ENCODE data around the gene SAA1.

SAA1 gene

DNA sequence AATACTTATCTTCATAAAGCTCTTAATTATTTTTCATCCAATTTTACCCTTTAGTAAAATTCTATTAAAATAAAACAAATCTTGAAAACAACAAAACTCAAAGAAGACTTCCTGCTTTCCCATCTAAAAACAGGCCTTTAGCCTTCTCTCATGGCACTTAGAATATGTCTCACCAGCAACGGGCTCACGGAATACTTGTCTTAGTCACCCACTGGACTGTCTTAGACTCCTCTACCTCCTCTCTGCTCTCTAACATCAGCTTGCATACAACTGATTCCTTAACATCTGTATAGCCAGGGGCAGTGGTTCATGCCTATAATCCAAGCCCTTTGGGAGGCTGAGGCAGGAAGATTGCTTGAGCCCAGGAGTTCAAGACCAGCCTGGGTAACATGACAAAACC lies 42.2 kb downstream of the SAA1 start:
- DNase-seq (ENCODE audit: low read depth in 1 of 2, low spot score in 1 of 2): no peak

DNA sequence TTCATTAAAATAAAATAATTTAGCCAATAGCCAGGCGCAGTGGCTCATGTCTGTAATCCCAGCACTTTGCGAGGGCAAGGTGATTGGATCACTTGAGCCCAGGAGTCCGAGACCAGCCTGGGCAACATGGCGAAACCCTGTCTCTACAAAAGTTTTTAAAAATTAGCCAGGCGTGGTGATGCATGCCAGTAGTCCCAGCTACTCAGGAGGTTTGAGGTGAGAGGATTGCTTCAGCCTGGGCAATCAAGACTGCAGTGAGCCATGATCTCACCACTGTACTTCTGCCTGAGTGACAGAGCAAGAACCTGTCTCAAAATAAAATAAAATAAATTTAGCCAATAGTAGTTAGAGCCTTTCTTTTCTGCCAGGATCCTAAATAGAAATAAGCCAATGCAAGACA lies 43.6 kb downstream of the SAA1 start:
- DNase-seq (ENCODE audit: low read depth in 1 of 2, low spot score in 1 of 2): no peak

DNA sequence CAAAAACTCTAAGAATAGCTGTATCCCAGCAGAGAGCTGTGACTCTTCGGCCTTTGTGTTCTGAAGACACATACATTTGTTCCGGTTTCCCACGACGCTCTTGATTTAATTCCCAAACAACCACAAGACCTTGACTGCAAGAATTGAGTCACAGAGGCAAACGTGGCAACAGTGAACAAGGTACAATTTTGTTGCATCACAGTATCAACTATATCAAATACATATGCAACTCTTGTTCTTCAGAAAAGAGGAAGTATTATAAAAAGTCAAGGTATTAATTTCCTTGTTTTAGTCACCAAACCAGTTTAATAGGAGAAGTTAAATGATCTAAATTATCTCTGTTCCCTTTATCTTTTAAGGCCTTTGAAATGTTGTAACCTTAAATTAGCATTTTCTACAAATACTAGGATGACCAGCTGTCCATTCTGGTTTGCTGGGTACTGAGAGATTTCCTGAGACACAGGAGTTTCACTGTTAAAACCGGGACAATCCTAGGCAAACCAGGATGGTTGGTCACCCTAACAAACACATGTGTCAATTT lies 44.8 kb downstream of the SAA1 start:
- DNase-seq (ENCODE audit: low read depth in 1 of 2, low spot score in 1 of 2): no peak

DNA sequence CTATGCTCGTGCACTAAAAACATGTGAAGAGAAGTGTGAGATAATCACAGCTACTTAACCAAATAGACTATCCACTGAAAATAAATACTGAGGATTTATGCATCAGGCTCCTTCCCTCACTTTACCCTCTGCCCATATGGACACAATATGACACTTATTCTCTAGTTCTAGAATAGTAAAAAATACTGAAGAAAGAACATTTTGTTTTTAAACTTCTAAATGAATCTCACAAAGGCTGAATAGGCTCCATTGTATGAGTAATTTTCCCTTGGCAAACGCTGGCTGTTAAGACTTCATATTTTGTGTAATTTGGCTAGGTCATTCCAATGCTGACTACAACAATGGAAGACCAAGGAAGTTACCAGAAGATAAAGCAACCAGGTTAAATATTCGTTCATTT lies 45.9 kb downstream of the SAA1 start:
- DNase-seq (ENCODE audit: low read depth in 1 of 2, low spot score in 1 of 2): no peak

DNA sequence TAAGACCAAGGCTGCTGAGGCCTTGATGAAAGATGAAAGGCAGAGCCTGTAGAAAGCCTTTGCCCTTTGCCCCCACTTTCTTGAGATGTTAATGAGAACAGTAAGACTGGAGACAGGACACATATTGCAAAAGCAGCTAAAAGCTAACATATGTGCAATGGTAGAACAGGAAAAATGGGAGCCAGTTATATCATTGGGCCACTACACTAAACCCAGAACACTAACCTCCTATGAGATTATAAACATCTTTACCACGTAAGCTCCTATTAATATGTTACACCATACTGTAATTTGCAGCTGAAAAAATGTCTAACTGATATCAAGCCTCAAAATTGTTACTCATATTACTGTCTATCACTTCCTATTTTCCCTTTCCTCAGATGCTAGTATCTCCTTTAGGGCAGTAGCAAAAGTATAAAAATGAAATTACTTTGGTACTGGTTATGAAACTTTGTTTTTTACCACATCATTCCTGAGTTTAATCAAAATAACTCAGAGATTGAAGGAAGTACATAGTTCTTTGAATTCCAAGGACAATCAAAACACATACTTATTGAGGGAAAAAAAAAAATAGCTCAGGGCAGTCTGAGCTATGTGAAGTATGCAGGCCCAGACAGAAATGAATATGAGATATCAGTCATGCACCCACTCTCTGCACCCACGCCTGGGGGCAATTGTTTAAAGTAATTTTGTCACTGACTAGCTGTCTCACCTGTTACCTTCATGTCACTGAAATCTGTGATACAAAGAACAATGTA lies 46.8 kb downstream of the SAA1 start:
- DNase-seq (ENCODE audit: low read depth in 1 of 2, low spot score in 1 of 2): no peak

DNA sequence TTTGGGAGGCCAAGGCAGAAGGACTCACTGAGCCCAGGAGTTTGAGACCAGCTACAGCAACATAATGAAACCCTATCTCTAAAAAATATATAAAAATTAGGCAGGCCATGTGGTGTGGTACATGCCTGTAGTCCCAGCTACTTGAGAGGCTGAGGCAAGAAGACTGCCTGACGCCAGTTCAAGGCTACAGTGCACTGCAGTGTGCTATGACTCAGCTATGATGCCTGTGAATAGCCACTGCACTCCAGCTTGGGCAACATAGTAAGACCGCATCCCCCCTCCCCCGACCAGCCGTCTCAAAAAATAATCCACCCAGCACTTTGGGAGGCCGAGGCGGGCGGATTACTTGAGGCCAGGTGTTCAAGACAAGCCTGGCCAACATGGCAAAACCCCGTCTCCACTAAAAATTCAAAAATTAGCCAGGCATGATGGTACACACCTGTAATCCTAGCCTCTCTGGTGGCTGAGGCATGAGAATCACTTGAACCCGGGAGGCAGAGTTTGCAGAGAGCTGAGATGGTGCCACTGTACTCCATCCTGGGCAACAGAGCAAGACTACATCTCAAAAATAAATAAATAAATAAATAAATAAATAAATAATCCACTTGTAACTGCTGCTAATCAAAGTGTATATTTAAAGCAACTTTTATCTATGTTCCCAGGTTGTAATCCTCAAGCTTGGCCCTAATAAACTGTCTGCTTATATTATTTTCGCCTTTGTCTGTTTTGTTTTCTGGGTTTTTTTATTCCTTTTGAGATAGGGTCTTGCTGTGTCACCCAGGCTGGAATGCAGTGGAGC lies 48.1 kb downstream of the SAA1 start:
- no peak for DNase-seq (ENCODE audit: low read depth in 1 of 2, low spot score in 1 of 2)

DNA sequence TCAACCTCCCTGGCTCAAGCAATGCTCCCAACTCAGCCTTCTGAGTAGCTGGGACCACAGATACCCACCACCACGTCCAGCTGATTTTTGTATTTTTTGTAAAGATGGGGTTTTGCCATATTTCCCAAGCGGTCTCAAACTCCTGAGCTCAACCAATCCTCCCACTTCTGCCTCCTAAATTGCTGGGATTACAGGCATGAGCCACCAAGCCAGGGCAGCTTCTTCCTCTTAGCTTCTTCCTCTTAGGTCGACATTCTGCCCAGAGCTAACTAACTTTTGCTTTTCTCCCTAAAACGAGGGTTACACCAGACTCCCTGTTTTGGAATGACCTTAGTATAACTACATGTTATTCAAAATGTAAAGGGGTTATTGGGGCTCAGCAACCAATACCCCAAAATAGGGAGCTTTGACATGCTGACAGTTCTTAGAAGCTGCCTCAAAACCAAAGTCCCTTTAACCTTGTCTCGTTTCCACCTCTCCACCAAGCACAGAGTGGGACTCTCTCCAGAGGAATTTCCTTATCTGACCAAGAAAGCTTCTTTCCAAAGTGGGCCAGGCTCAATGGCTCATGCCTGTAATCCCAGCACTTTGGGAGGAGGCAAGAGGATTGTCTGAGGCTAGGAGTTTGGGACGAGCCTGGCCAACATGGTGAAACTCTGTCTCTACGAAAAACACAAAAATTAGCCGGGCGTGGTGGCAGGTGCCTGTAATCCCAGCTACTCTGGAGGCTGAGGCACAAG lies 48.9 kb downstream of the SAA1 start:
- DNase-seq (ENCODE audit: low read depth in 1 of 2, low spot score in 1 of 2): no peak

DNA sequence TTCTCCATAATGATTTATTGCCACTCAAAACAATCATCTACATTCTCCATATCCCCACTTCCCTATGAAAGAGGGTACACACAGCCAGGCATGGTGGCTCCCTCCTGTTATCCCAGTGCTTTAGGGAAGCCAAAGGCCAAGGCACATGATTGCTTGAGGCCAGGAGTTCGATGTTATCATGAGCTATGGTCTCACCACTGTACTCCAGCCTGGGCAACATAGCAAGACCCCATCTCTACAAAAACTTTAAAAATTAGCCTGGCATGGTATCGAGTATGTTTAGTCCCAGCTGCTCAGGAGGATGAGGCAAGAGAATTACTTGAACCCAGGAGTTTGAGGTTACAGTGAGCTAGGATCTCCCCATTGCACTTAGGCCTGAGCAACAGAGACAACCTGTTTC lies 49.8 kb downstream of the SAA1 start:
- no peak for DNase-seq (ENCODE audit: low read depth in 1 of 2, low spot score in 1 of 2)

DNA sequence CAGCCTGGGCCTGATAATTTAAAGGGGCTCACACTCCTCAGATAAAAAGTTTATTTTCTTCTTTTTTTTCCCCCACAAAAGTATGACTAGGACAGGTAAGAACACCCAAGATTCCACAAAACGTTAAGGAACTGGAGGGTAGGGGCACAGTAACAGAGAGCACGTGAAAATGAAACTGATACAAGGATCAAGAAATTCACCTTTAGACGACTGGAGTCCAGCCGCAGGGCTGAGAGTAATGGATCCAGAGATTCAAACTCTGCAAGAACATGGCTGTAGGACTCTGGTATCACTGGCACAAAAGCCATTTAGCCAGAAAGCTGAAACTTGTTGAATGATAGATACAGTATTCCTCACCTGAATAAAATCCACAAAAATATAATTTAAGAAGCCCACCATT lies 51.5 kb downstream of the SAA1 start:
- no peak for DNase-seq (ENCODE audit: low read depth in 1 of 2, low spot score in 1 of 2)

All from activated CD4-positive, alpha-beta T cell treated with anti-CD3 and anti-CD28 coated beads, Interleukin-2, amount 50 U/mL, for 24 hours (primary cell).